Central memory CD8-positive, alpha-beta T cell (primary cell): ENCODE data around the gene CDK17.
A peak's percentile ranks its signal among the peaks of the same experiment; 100 is the strongest.
"Not testable (repeated sequence)": the region's sequence is repeated elsewhere in the genome, so short reads cannot be mapped to it uniquely, and the experiment has no call there.

ENCODE experiments used
- ATAC-seq: fragments of 150-1000 bp; cut with Tn5 transposase; replicated peaks from 2 replicates; pipeline ENCODE4 v1.10.0; 2022; ENCODE audit warnings: mild to moderate bottlenecking, moderate FRiP score, moderate number of reproducible peaks; ENCODE audit not compliant: poor library complexity, severe bottlenecking; ENCODE audit errors: extremely low read depth
- DNase-seq, 2 donors: peaks; one replicate each; pipeline ENCODE4 v3.0.0; 2021; ENCODE audit warnings: low spot score in 2 of 2
- H3K27ac Mint-ChIP-seq: one replicate; pipeline ENCODE4 v1.8.0; 2022; ENCODE audit warnings: low read depth, mild to moderate bottlenecking, moderate library complexity, mixed read lengths
- H3K27me3 Mint-ChIP-seq: one replicate; pipeline ENCODE4 v1.8.0; 2022; ENCODE audit warnings: mixed read lengths
- H3K36me3 Mint-ChIP-seq: one replicate; pipeline ENCODE4 v1.8.0; 2022; ENCODE audit warnings: mild to moderate bottlenecking, moderate library complexity, mixed read lengths; ENCODE audit not compliant: insufficient read depth
- H3K4me1 Mint-ChIP-seq: one replicate; pipeline ENCODE4 v1.8.0; 2022; ENCODE audit warnings: mixed read lengths
- H3K4me3 Mint-ChIP-seq: one replicate; pipeline ENCODE4 v1.8.0; 2022; ENCODE audit warnings: mild to moderate bottlenecking, moderate library complexity, mixed read lengths
- H3K9me3 Mint-ChIP-seq: one replicate; pipeline ENCODE4 v1.8.0; 2022; ENCODE audit warnings: mixed read lengths

The CDK17 gene

DNA sequence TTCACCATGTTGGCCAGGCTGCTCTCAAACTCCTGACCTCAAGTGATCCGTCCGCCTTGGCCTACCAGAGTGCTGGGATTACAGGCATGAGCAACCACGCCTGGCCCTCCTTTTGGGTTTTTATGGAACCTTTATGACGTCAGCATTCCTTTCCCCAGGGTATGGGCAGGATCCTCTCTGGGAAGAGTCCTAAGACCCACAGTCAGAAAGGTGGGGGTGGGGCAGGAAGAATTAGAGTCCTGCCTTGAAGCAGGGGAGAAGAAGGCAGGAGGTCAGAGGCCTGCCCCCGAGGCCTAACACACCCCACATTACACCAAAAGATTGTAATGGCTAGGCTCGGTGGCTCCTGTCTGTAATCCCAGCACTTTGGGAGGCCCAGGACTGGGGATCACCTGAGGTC lies 30.8 kb upstream of the CDK17 start:
- H3K4me1 Mint-ChIP-seq = peaks cover 11% of the 10 kb centered on the region
- H3K36me3 Mint-ChIP-seq = peaks cover 4% of the 10 kb centered on the region
- no peak overlapping the region for H3K27ac Mint-ChIP-seq
- H3K9me3 Mint-ChIP-seq = no peaks in the 10 kb centered on the region
- DNase-seq (no peak), ATAC-seq (no peak)
- H3K4me3 Mint-ChIP-seq = no peak overlapping the region
- H3K27me3 Mint-ChIP-seq = no peaks in the 10 kb centered on the region

GRCh38 chr12:96427269-96427729 lies 27.1 kb upstream of the CDK17 start:
- Mint-ChIP-seq H3K9me3 (no peaks in the 10 kb centered on the region), H3K36me3 (peaks cover 1% of the 10 kb centered on the region), H3K27ac (peak overlapping the region; percentile 3), H3K4me3 (no peak overlapping the region), H3K27me3 (no peaks in the 10 kb centered on the region), H3K4me1 (peaks cover 10% of the 10 kb centered on the region)
- ATAC-seq (no peak), DNase-seq (no peak)

- no peak overlapping the region for H3K27ac Mint-ChIP-seq
- no peak overlapping the region for H3K4me3 Mint-ChIP-seq
- H3K4me1 Mint-ChIP-seq = peaks cover 14% of the 10 kb centered on the region
- no peaks in the 10 kb centered on the region for H3K27me3 Mint-ChIP-seq
- no peak for ATAC-seq
- no peaks in the 10 kb centered on the region for H3K9me3 Mint-ChIP-seq
- DNase-seq = no peak
- H3K36me3 Mint-ChIP-seq = no peaks in the 10 kb centered on the region
Measured at GRCh38 chr12:96425951-96426350, 25.7 kb upstream of the CDK17 start.

- Mint-ChIP-seq H3K9me3 (no peaks in the 10 kb centered on the region), H3K36me3 (no peaks in the 10 kb centered on the region), H3K27me3 (no peaks in the 10 kb centered on the region), H3K27ac (peak overlapping the region; percentile 62), H3K4me1 (peaks cover 17% of the 10 kb centered on the region), H3K4me3 (no peak overlapping the region)
- no peak for ATAC-seq
- no peak for DNase-seq
Measured at GRCh38 chr12:96425321-96425720, 25.1 kb upstream of the CDK17 start.

- Mint-ChIP-seq H3K27ac (peak overlapping the region; percentile 62), H3K36me3 (no peaks in the 10 kb centered on the region), H3K27me3 (no peaks in the 10 kb centered on the region), H3K4me1 (peaks cover 17% of the 10 kb centered on the region), H3K9me3 (no peaks in the 10 kb centered on the region), H3K4me3 (no peak overlapping the region)
- ATAC-seq = no peak
- DNase-seq = no peak
Measured at GRCh38 chr12:96424601-96425000, 24.4 kb upstream of the CDK17 start.

DNA sequence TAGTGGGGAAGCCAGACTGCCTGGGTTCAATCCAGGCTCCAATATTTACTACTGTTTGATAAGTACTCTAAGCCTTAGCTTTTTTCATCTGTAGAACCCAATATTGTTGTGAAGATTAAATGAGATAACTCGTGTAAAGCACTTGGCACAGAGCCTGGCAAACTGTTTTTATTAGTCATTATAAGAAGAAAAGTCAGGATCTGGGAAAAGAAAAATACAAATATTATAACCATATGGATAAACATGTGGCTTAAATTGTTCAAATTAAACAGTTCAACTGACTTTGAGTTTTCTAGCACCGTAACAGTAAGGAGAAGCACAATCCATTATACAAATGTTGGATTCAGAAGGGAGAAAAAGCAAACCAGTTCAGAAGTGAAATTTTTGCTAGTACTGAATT lies 22.0 kb upstream of the CDK17 start:
- H3K4me1 Mint-ChIP-seq = peaks cover 17% of the 10 kb centered on the region

GRCh38 chr12:96421014-96421413 lies 20.8 kb upstream of the CDK17 start:
- Mint-ChIP-seq H3K9me3 (no peaks in the 10 kb centered on the region), H3K36me3 (no peaks in the 10 kb centered on the region), H3K4me3 (peak overlapping the region; percentile 68), H3K4me1 (peaks cover 17% of the 10 kb centered on the region), H3K27ac (peak overlapping the region; percentile 74), H3K27me3 (no peaks in the 10 kb centered on the region)
- ATAC-seq (peak; percentile 60), DNase-seq (no peak)

More for the DNA sequence above, 22.0 kb upstream of the CDK17 start:
- no peaks in the 10 kb centered on the region for H3K27me3 Mint-ChIP-seq
- H3K4me3 Mint-ChIP-seq = no peak overlapping the region
- H3K36me3 Mint-ChIP-seq = no peaks in the 10 kb centered on the region
- DNase-seq = no peak
- H3K27ac Mint-ChIP-seq = no peak overlapping the region
- H3K9me3 Mint-ChIP-seq = no peaks in the 10 kb centered on the region
- no peak for ATAC-seq

DNA sequence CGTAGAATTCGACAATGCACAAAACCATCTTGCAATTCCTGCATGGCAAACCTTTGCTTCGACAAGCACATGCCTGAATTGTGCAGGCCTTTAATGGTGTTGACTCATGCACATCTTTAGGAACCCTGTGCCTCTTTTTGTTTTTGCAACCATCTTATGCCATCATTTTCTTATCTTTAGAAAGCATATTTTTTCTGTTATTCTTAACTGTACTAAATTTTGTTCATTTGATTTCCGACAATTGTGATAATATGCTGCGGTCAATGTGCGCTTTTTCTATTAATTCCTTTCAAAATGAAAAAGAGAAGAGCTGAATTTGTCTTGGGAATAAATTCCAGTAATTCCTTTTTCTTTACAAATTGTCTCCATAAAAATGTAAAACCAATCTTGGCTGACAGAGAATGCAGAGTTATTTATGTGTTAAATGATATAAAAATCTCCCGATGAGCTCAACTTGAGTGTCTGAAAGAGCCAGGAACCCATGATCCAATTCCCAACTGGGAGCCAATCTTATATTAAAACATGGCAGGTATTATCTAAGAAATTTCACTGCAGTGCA lies 20.1 kb upstream of the CDK17 start:
- peaks cover 12% of the 10 kb centered on the region for H3K4me1 Mint-ChIP-seq
- DNase-seq (no peak), ATAC-seq (no peak)
- H3K9me3 Mint-ChIP-seq = no peaks in the 10 kb centered on the region
- no peaks in the 10 kb centered on the region for H3K36me3 Mint-ChIP-seq
- H3K27me3 Mint-ChIP-seq = no peaks in the 10 kb centered on the region
- no peak overlapping the region for H3K4me3 Mint-ChIP-seq
- H3K27ac Mint-ChIP-seq = peak overlapping the region; percentile 74

- Mint-ChIP-seq H3K4me3 (no peak overlapping the region), H3K36me3 (no peaks in the 10 kb centered on the region), H3K27me3 (no peaks in the 10 kb centered on the region), H3K9me3 (no peaks in the 10 kb centered on the region), H3K4me1 (peaks cover 7% of the 10 kb centered on the region), H3K27ac (no peak overlapping the region)
- DNase-seq (no peak), ATAC-seq (no peak)
Measured at GRCh38 chr12:96419576-96420276, 19.5 kb upstream of the CDK17 start.

GRCh38 chr12:96417688-96418087 lies 17.4 kb upstream of the CDK17 start:
- not testable (repeated sequence) for H3K4me1 Mint-ChIP-seq

DNA sequence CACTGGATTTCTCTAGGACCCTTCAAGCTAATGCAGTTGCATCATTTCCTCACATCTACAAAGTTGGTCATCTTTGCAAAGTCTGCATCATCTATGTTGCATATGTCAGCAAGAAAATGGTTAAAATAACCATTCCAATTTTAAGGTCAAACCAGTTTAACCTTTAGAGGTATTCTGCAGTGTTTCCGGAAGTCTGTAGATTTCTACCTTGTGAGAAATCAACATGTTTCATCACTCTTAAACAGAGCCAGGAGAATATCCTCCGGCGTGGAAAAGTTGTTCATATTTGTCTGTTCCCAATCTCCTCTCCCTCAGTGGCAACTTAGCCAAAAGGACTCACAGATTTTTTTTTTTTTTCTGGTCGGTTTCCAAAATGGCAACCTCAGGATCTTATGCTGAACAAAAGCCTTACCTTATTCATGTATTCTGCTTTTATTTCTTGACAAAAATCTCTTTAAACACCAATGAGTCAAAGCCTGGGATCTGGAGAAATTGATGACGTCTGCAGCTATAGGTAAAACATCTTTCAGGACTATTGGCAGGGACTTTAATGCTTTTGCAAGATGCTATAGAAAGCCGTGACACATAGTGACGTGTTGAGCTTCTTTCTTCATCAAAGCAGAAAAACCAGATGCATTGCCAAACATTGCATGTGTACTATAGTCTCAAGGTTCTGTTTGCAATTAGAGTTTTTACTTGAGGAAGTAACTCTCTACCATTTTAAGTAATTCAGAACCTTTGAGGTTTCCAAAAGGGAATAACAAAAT lies 16.0 kb upstream of the CDK17 start:
- peaks cover 6% of the 10 kb centered on the region for H3K4me1 Mint-ChIP-seq
- H3K9me3 Mint-ChIP-seq = no peaks in the 10 kb centered on the region
- H3K27ac Mint-ChIP-seq = no peak overlapping the region
- ATAC-seq (no peak), DNase-seq (no peak)
- no peaks in the 10 kb centered on the region for H3K27me3 Mint-ChIP-seq
- H3K36me3 Mint-ChIP-seq = no peaks in the 10 kb centered on the region
- no peak overlapping the region for H3K4me3 Mint-ChIP-seq

More at GRCh38 chr12:96417688-96418087, 17.4 kb upstream of the CDK17 start:
- not testable (repeated sequence) for DNase-seq, H3K36me3 Mint-ChIP-seq, ATAC-seq, H3K27me3 Mint-ChIP-seq, H3K9me3 Mint-ChIP-seq, H3K27ac Mint-ChIP-seq, H3K4me3 Mint-ChIP-seq

DNA sequence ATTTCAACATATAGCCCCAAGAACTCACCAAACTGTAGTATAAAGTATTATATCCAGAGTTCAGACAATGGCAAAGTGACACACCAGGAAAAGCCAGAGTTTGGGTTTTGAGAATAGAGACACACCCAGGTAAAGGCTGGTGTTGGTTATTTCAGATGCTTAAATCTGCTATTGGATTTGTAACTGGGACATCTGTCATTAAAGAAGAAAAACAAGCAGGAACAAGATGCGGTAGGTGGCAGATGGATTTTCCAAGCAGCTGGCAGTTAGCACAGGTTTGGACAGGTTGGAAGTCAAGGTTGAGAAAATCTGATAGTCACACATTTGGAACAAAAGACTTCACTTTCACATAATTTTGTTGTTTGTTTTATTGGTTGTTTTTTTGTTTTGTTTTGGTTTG lies 14.4 kb upstream of the CDK17 start:
- no peak for DNase-seq
- ATAC-seq = no peak

DNA sequence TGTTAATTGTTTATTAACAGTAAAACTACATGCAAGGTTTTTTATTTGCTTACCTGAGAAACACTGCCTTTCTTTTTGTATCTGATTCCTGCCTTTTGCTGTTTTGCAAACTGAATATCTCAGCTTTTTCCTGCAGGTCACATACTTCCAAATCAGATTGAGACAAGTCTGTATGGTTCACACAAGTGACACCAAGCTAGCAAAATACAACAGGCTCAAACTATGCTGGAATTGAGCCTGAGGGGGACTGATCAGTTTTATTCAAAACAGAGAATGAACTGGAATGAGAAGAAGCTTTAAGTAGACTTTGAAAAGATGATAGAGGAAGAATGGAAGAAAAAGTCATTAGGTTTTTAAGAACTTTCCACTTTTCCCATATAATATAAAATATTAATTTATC lies 12.2 kb upstream of the CDK17 start:
- ATAC-seq (no peak), DNase-seq (no peak)
- Mint-ChIP-seq H3K27ac (no peak overlapping the region), H3K4me1 (no peaks in the 10 kb centered on the region), H3K36me3 (no peaks in the 10 kb centered on the region), H3K9me3 (no peaks in the 10 kb centered on the region), H3K4me3 (no peak overlapping the region), H3K27me3 (no peaks in the 10 kb centered on the region)

More for the DNA sequence above, 14.4 kb upstream of the CDK17 start:
- no peaks in the 10 kb centered on the region for H3K36me3 Mint-ChIP-seq
- no peaks in the 10 kb centered on the region for H3K4me1 Mint-ChIP-seq
- no peak overlapping the region for H3K27ac Mint-ChIP-seq
- H3K9me3 Mint-ChIP-seq = no peaks in the 10 kb centered on the region
- H3K27me3 Mint-ChIP-seq = no peaks in the 10 kb centered on the region
- no peak overlapping the region for H3K4me3 Mint-ChIP-seq
